ENCODE measurements around the gene CD300A. TPM values are rescaled to one million over a fixed set of nuclear protein-coding genes. Genes with fewer than 3 reads are reported as not detected.
A peak's percentile ranks its signal among the peaks of the same experiment; 100 is the strongest.

CD300A gene
- total and polyA plus RNA-seq, 4 donors: 2.2 to 11.5 (median 8.0) TPM

- Histone ChIP-seq H3K36me3 (ENCODE audit: control insufficient read depth in 4 of 4, insufficient read depth in 3 of 4, low read depth in 1 of 4, low read length in 3 of 4) (peaks cover 0 to 11% (median 0%) of the 10 kb centered on the region in 4 donors), H3K27ac (ENCODE audit: low read depth in 1 of 2, low read length in 2 of 2) (peak overlapping the region; percentile 25 to 44), H3K9me3 (ENCODE audit: control insufficient read depth in 4 of 4, low read length in 3 of 4) (no peaks in the 10 kb centered on the region), H3K4me3 (ENCODE audit: low read depth in 1 of 3, low read length in 3 of 3) (no peak overlapping the region), H3K27me3 (ENCODE audit: control insufficient read depth in 4 of 4, insufficient read depth in 4 of 4, low read length in 3 of 4) (no peaks in the 10 kb centered on the region), H3K4me1 (ENCODE audit: control insufficient read depth in 4 of 4, insufficient read depth in 4 of 4, low read length in 3 of 4) (peaks cover 23 to 84% (median 68%) of the 10 kb centered on the region in 4 donors), H3K9ac (ENCODE audit: low read depth in 1 of 2, low read length in 2 of 2) (no peak overlapping the region)
- TF ChIP-seq FOXA1 (IDR thresholded peaks at IDR 0.05): no peak
- TF ChIP-seq REST (IDR thresholded peaks at IDR 0.05): no peak
- no peak for TF ChIP-seq NR2F2 (IDR thresholded peaks at IDR 0.05)
- no peak for TF ChIP-seq RXRA (IDR thresholded peaks at IDR 0.05)
- no peak for TF ChIP-seq MAX (IDR thresholded peaks at IDR 0.05)
- TF ChIP-seq ZBTB33 (IDR thresholded peaks at IDR 0.05): no peak
- no peak for TF ChIP-seq SP1 (IDR thresholded peaks at IDR 0.05)
- TF ChIP-seq RAD21 (IDR thresholded peaks at IDR 0.05): no peak
- no peak for TF ChIP-seq HNF4A (conservative IDR thresholded peaks at IDR 0.05)
- no peak for TF ChIP-seq CTCF (IDR thresholded peaks at IDR 0.05; ENCODE audit: low read depth, low read length, missing input control)
- WGBS: 84% methylated on average over 7 of the region's 7 CpGs
- DNase-seq (ENCODE audit: low spot score): no peak
Measured at GRCh38 chr17:74441537-74441936, 24.9 kb upstream of the CD300A start.

- Histone ChIP-seq H3K9ac (ENCODE audit: low read depth in 1 of 2, low read length in 2 of 2) (peak overlapping the region in 1 of 2 donors; percentile 83), H3K9me3 (ENCODE audit: control insufficient read depth in 4 of 4, low read length in 3 of 4) (no peaks in the 10 kb centered on the region), H3K27me3 (ENCODE audit: control insufficient read depth in 4 of 4, insufficient read depth in 4 of 4, low read length in 3 of 4) (no peaks in the 10 kb centered on the region), H3K36me3 (ENCODE audit: control insufficient read depth in 4 of 4, insufficient read depth in 3 of 4, low read depth in 1 of 4, low read length in 3 of 4) (peaks cover 0 to 11% (median 0%) of the 10 kb centered on the region in 4 donors), H3K27ac (ENCODE audit: low read depth in 1 of 2, low read length in 2 of 2) (peak overlapping the region; percentile 83 to 99), H3K4me3 (ENCODE audit: low read depth in 1 of 3, low read length in 3 of 3) (no peak overlapping the region), H3K4me1 (ENCODE audit: control insufficient read depth in 4 of 4, insufficient read depth in 4 of 4, low read length in 3 of 4) (peaks cover 27 to 84% (median 66%) of the 10 kb centered on the region in 4 donors)
- 65% methylated on average over 6 of the region's 6 CpGs for whole genome bisulfite sequencing
- no peak for TF ChIP-seq ATF3 (IDR thresholded peaks at IDR 0.05)
- no peak for TF ChIP-seq FOXA2 (IDR thresholded peaks at IDR 0.05)
- no peak for TF ChIP-seq YY1 (IDR thresholded peaks at IDR 0.05)
- TF ChIP-seq EGR1 (IDR thresholded peaks at IDR 0.05; ENCODE audit: low read depth in 2 of 2): no peak
- no peak for TF ChIP-seq GABPA (IDR thresholded peaks at IDR 0.05 in 1 of 2, conservative IDR thresholded peaks at IDR 0.05 in 1 of 2)
- no peak for TF ChIP-seq HNF4G (IDR thresholded peaks at IDR 0.05)
- TF ChIP-seq SP1 (IDR thresholded peaks at IDR 0.05): no peak
- TF ChIP-seq NR2F2 (IDR thresholded peaks at IDR 0.05): no peak
- no peak for TF ChIP-seq TAF1 (conservative IDR thresholded peaks at IDR 0.05)
- TF ChIP-seq FOXA1 (IDR thresholded peaks at IDR 0.05): no peak
- no peak for DNase-seq (ENCODE audit: low spot score)
Measured at GRCh38 chr17:74442291-74442669, 24.2 kb upstream of the CD300A start.

All from liver (tissue), 9 donors.